Effector memory CD8-positive, alpha-beta T cell (primary cell): Measurements from ENCODE around the gene NT5C2.

Source experiments
- ATAC-seq: fragments of 150-1000 bp; cut with Tn5 transposase; replicated peaks from 2 replicates; pipeline ENCODE4 v1.10.0; 2021; ENCODE audit warnings: mild to moderate bottlenecking, moderate library complexity
- DNase-seq, 3 experiments: peaks; one replicate each; pipeline ENCODE4 v3.0.0; 2021
- H3K27ac Mint-ChIP-seq, 2 donors: one replicate each; pipeline ENCODE4 v1.8.0; 2022; ENCODE audit warnings: mild to moderate bottlenecking in 2 of 2, mixed read lengths in 2 of 2, moderate library complexity in 2 of 2
- H3K27me3 Mint-ChIP-seq, 2 donors: one replicate each; pipeline ENCODE4 v1.8.0; 2022; ENCODE audit warnings: mixed read lengths in 2 of 2
- H3K36me3 Mint-ChIP-seq: one replicate; pipeline ENCODE4 v1.8.0; 2022; ENCODE audit warnings: mild to moderate bottlenecking, moderate library complexity, mixed read lengths; ENCODE audit not compliant: insufficient read depth
- H3K4me1 Mint-ChIP-seq, 2 donors: one replicate each; pipeline ENCODE4 v1.8.0; 2022; ENCODE audit warnings: low read depth in 2 of 2, mixed read lengths in 2 of 2
- H3K4me3 Mint-ChIP-seq, 2 donors: one replicate each; pipeline ENCODE4 v1.8.0; 2022; ENCODE audit warnings: mild to moderate bottlenecking in 2 of 2, mixed read lengths in 2 of 2, moderate library complexity in 2 of 2
- H3K9me3 Mint-ChIP-seq, 2 donors: one replicate each; pipeline ENCODE4 v1.8.0; 2022; ENCODE audit warnings: mixed read lengths in 2 of 2

The NT5C2 gene

GRCh38 chr10:103120977-103121735 is 71.9 kb downstream of the NT5C2 start:
- no peak overlapping the region for H3K27ac Mint-ChIP-seq
- no peaks in the 10 kb centered on the region for H3K9me3 Mint-ChIP-seq
- DNase-seq (no peak), ATAC-seq (no peak)
- H3K36me3 Mint-ChIP-seq = peaks cover 5% of the 10 kb centered on the region
- no peak overlapping the region for H3K4me3 Mint-ChIP-seq
- H3K4me1 Mint-ChIP-seq = peaks cover 7 to 10% of the 10 kb centered on the region in 2 donors
- no peaks in the 10 kb centered on the region for H3K27me3 Mint-ChIP-seq

GRCh38 chr10:103120546-103120945 is 72.5 kb downstream of the NT5C2 start:
- Mint-ChIP-seq H3K36me3 (peaks cover 2% of the 10 kb centered on the region), H3K27me3 (no peaks in the 10 kb centered on the region), H3K4me3 (no peak overlapping the region), H3K27ac (no peak overlapping the region), H3K9me3 (no peaks in the 10 kb centered on the region), H3K4me1 (peaks cover 4 to 5% of the 10 kb centered on the region in 2 donors)
- no peak for ATAC-seq
- DNase-seq = no peak

- Mint-ChIP-seq H3K9me3 (no peaks in the 10 kb centered on the region), H3K4me1 (peaks cover 3 to 5% of the 10 kb centered on the region in 2 donors), H3K36me3 (peaks cover 6% of the 10 kb centered on the region), H3K4me3 (no peak overlapping the region), H3K27ac (peak overlapping the region in 1 of 2 donors; percentile 87), H3K27me3 (no peaks in the 10 kb centered on the region)
- DNase-seq = no peak
- no peak for ATAC-seq
These were observed 75.8 kb downstream of the NT5C2 start for GRCh38 chr10:103117247-103117646.

- H3K4me1 Mint-ChIP-seq = peaks cover 5 to 15% of the 10 kb centered on the region in 2 donors
- DNase-seq (no peak), ATAC-seq (no peak)
- no peak overlapping the region for H3K4me3 Mint-ChIP-seq
- peaks cover 8% of the 10 kb centered on the region for H3K36me3 Mint-ChIP-seq
- H3K27me3 Mint-ChIP-seq = no peaks in the 10 kb centered on the region
- no peaks in the 10 kb centered on the region for H3K9me3 Mint-ChIP-seq
- no peak overlapping the region for H3K27ac Mint-ChIP-seq
These were observed 78.2 kb downstream of the NT5C2 start for GRCh38 chr10:103114876-103115275.

GRCh38 chr10:103111918-103112877 is 80.9 kb downstream of the NT5C2 start:
- Mint-ChIP-seq H3K4me1 (peaks cover 3 to 15% of the 10 kb centered on the region in 2 donors), H3K36me3 (peaks cover 6% of the 10 kb centered on the region), H3K27me3 (no peaks in the 10 kb centered on the region), H3K27ac (no peak overlapping the region), H3K4me3 (no peak overlapping the region), H3K9me3 (no peaks in the 10 kb centered on the region)
- DNase-seq (no peak), ATAC-seq (no peak)

- peaks cover 3 to 10% of the 10 kb centered on the region in 2 donors for H3K4me1 Mint-ChIP-seq
- H3K9me3 Mint-ChIP-seq = no peaks in the 10 kb centered on the region
- no peak overlapping the region for H3K4me3 Mint-ChIP-seq
- H3K36me3 Mint-ChIP-seq = peaks cover 6% of the 10 kb centered on the region
- H3K27me3 Mint-ChIP-seq = no peaks in the 10 kb centered on the region
- no peak for DNase-seq
- ATAC-seq = no peak
- peak overlapping the region in 1 of 2 donors; percentile 62 for H3K27ac Mint-ChIP-seq
These were observed 81.8 kb downstream of the NT5C2 start for GRCh38 chr10:103111031-103111917.

GRCh38 chr10:103110407-103110806 is 82.7 kb downstream of the NT5C2 start:
- H3K27ac Mint-ChIP-seq = no peak overlapping the region
- no peak for ATAC-seq
- peaks cover 3 to 10% of the 10 kb centered on the region in 2 donors for H3K4me1 Mint-ChIP-seq

GRCh38 chr10:103109821-103110220 is 83.3 kb downstream of the NT5C2 start:
- Mint-ChIP-seq H3K36me3 (peaks cover 6% of the 10 kb centered on the region), H3K4me3 (no peak overlapping the region), H3K27me3 (no peaks in the 10 kb centered on the region), H3K4me1 (peaks cover 3 to 10% of the 10 kb centered on the region in 2 donors), H3K9me3 (no peaks in the 10 kb centered on the region), H3K27ac (no peak overlapping the region)
- DNase-seq = no peak
- ATAC-seq = no peak

More at GRCh38 chr10:103110407-103110806, 82.7 kb downstream of the NT5C2 start:
- no peaks in the 10 kb centered on the region for H3K27me3 Mint-ChIP-seq
- no peak overlapping the region for H3K4me3 Mint-ChIP-seq
- peaks cover 6% of the 10 kb centered on the region for H3K36me3 Mint-ChIP-seq
- H3K9me3 Mint-ChIP-seq = no peaks in the 10 kb centered on the region
- no peak for DNase-seq

- Mint-ChIP-seq H3K4me3 (no peak overlapping the region), H3K9me3 (no peaks in the 10 kb centered on the region), H3K27ac (peak overlapping the region in 1 of 2 donors; percentile 20), H3K27me3 (no peaks in the 10 kb centered on the region), H3K4me1 (peaks cover 4% of the 10 kb centered on the region in 2 donors), H3K36me3 (peaks cover 8% of the 10 kb centered on the region)
- ATAC-seq (no peak), DNase-seq (no peak)
These were observed 86.5 kb downstream of the NT5C2 start for GRCh38 chr10:103106539-103106938.

GRCh38 chr10:103105462-103105861 is 87.6 kb downstream of the NT5C2 start:
- H3K27ac Mint-ChIP-seq = no peak overlapping the region
- no peak for ATAC-seq
- no peak overlapping the region for H3K4me3 Mint-ChIP-seq
- peaks cover 11% of the 10 kb centered on the region for H3K36me3 Mint-ChIP-seq
- H3K4me1 Mint-ChIP-seq = peaks cover 0 to 2% of the 10 kb centered on the region in 2 donors
- no peaks in the 10 kb centered on the region for H3K9me3 Mint-ChIP-seq
- H3K27me3 Mint-ChIP-seq = no peaks in the 10 kb centered on the region
- DNase-seq = no peak

GRCh38 chr10:103104721-103105120 is 88.4 kb downstream of the NT5C2 start:
- no peak overlapping the region for H3K4me3 Mint-ChIP-seq
- no peak for DNase-seq
- H3K9me3 Mint-ChIP-seq = no peaks in the 10 kb centered on the region
- no peaks in the 10 kb centered on the region for H3K27me3 Mint-ChIP-seq
- peaks cover 18% of the 10 kb centered on the region for H3K36me3 Mint-ChIP-seq
- no peak overlapping the region for H3K27ac Mint-ChIP-seq
- ATAC-seq = no peak
- H3K4me1 Mint-ChIP-seq = peaks cover 0 to 2% of the 10 kb centered on the region in 2 donors

- Mint-ChIP-seq H3K36me3 (peaks cover 26% of the 10 kb centered on the region), H3K4me3 (no peak overlapping the region), H3K27ac (no peak overlapping the region), H3K9me3 (no peaks in the 10 kb centered on the region), H3K4me1 (peaks cover 0 to 2% of the 10 kb centered on the region in 2 donors), H3K27me3 (no peaks in the 10 kb centered on the region)
- DNase-seq (no peak), ATAC-seq (no peak)
These were observed 89.1 kb downstream of the NT5C2 start for GRCh38 chr10:103103989-103104388.

- peaks cover 0 to 2% of the 10 kb centered on the region in 2 donors for H3K4me1 Mint-ChIP-seq
- H3K36me3 Mint-ChIP-seq = peaks cover 32% of the 10 kb centered on the region
- ATAC-seq = no peak
- no peaks in the 10 kb centered on the region for H3K9me3 Mint-ChIP-seq
- H3K27me3 Mint-ChIP-seq = no peaks in the 10 kb centered on the region
- no peak overlapping the region for H3K4me3 Mint-ChIP-seq
- peak overlapping the region in 1 of 2 donors; percentile 26 for H3K27ac Mint-ChIP-seq
- DNase-seq = no peak
These were observed 90.9 kb downstream of the NT5C2 start for GRCh38 chr10:103102195-103102594.
